ENCODE results near the gene HLX.

DNA sequence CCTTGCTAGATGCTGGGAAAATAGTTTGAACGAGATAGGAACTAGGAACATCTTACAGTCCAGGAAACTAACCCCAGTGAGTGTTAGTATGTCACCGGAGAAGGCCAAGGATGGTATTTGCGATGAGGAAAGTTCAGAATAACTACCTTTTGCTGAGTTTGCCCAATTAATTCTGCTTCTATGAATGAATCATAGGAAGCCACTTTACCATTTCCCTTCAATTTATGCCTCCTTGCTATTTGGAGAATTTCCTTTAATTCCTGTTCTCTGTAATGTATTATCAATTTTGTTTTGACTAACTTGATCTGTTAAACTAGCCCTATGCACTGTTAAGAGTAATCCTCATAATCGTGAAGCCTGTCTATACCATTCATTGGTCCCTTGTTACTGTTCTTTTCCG is 40.7 kb upstream of the HLX start:
- TF ChIP-seq EZH2 (IDR thresholded peaks at IDR 0.05; ENCODE audit: low read length, unreplicated experiment) (no peak), EZH2phosphoT487 (IDR thresholded peaks at IDR 0.05; ENCODE audit: borderline replicate concordance, low read length) (no peak)
- TF ChIP-seq, protein P1, sequence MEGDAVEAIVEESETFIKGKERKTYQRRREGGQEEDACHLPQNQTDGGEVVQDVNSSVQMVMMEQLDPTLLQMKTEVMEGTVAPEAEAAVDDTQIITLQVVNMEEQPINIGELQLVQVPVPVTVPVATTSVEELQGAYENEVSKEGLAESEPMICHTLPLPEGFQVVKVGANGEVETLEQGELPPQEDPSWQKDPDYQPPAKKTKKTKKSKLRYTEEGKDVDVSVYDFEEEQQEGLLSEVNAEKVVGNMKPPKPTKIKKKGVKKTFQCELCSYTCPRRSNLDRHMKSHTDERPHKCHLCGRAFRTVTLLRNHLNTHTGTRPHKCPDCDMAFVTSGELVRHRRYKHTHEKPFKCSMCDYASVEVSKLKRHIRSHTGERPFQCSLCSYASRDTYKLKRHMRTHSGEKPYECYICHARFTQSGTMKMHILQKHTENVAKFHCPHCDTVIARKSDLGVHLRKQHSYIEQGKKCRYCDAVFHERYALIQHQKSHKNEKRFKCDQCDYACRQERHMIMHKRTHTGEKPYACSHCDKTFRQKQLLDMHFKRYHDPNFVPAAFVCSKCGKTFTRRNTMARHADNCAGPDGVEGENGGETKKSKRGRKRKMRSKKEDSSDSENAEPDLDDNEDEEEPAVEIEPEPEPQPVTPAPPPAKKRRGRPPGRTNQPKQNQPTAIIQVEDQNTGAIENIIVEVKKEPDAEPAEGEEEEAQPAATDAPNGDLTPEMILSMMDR (conservative IDR thresholded peaks at IDR 0.05; ENCODE audit: low read depth, low read length): no peak

Data from PC-3 (cell line).